HG03095 (cell line): ENCODE measurements around the gene AGPAT1.
"Not testable (repeated sequence)": the region's sequence is repeated elsewhere in the genome, so short reads cannot be mapped to it uniquely, and the experiment has no call there.

Source experiments
- ATAC-seq: cut with Tn5 transposase; IDR thresholded peaks from one replicate; pipeline ENCODE4 v1.9.1; 2021; ENCODE audit warnings: moderate library complexity; ENCODE audit not compliant: unreplicated experiment

The AGPAT1 gene, protein sequence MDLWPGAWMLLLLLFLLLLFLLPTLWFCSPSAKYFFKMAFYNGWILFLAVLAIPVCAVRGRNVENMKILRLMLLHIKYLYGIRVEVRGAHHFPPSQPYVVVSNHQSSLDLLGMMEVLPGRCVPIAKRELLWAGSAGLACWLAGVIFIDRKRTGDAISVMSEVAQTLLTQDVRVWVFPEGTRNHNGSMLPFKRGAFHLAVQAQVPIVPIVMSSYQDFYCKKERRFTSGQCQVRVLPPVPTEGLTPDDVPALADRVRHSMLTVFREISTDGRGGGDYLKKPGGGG

DNA sequence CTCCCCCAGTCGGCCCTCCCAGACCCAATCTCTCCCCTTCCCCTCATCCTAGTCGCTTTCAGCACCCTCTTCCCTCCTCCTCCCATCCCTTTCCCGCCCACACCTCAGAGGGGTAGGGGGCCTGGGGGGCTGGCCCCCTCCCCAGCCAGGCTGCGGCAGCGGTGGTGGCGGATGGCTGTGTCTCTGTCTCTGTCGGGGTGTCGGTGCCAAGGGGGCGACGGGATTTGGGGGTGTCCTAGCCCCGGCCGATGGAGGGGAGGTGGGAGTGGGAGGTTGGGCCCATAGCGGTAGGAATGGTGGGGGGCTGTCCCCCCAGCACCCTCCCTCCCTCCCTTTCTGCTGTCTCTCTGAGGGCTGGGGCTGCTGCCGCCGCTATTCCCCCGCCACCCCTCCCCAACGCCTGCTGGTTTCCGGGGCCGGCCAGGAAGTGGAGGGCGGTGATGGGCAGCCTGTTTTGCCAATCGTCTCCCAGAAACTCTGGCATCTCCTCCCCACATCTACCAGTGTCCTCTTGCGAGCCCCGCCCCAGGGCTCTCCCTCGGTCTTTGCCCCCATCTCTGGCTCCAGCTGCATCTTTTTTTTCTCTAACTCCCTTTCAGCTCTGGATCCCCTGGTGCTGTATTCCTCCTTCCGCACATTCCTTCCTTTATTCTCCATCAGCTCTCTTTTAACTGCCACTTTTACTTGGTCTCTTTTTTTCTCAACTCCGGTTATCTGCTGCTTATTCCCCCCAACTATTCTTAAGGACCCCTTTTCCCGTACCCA is at the start of gene AGPAT1:
AGPAT1 (minus strand) TSS at position 374 of the 765 bp plus-strand sequence. CDS start 4,588 bp downstream, outside the sequence.
- ATAC-seq, result no peak

DNA sequence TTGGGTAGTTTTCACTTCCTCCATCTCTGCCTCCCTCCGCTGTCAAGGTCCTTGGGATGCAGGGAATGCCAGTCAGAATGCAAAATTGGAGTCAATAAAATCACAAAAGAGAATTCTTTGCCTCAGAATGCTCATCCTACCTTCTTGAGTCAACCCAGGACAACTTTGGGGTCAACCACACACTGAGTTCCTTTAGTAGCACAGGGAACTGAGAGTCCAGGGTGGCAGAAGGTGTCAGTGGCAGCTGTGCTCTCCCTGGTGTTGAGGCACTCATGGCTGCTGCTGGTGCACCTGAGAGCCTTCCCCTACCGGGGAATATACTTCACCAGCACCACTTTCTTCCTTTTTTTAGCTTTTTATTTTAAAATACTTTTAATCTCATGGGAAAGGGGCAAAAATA is 48.8 kb upstream of the AGPAT1 start:
- no peak for ATAC-seq

DNA sequence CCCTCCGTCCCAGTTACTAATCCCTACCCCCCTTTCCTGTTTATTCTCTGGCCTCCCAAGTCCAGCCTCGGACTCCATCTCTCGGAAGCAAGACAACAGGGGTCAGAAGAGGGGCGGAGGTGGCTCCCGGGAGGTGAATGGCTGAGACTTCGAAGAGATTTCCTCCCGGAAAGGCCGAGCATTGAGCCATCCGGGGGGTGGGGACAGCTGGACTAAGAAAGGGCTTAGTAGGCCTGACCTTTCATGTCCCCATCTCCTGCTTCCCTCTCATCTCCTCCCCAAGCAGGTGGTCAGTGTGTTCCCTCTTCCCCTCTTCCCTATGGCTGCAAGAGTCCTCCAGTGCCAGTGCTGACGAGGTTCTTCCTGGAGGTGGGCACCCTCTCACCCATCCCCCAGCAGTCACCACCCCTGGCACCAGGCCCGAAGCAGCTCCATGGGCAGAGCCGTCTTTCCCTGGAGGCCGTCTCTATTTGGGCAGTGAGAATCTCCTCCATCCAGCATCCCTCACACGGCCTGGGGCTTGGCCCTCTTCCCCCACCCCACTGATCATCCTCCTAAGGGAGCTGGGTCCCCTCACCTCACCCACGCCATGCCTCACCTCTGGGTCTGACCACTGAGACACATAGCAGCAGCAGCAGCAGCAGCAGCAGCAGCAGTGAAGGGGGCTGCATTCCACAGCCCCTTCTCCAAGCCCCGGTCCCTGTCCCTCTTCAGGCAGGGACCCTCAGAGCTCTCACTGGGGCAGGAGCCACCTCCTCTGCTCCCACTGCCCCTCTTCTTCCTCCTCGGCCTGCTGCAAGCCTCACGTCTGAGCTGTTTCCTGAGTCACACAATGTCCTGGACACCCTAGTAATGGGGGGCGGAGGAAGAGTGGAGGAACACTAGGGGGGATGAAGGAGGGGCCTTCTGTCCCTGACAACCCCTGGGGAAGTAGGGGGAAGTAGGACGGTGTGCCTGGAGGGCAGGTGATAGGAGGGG is 47.7 kb upstream of the AGPAT1 start, which contains the start of gene NOTCH4:
NOTCH4 (minus strand) TSS at position 810 of the 978 bp plus-strand sequence; CDS start at position 671, 139 bp downstream.
- ATAC-seq, result no peak

DNA sequence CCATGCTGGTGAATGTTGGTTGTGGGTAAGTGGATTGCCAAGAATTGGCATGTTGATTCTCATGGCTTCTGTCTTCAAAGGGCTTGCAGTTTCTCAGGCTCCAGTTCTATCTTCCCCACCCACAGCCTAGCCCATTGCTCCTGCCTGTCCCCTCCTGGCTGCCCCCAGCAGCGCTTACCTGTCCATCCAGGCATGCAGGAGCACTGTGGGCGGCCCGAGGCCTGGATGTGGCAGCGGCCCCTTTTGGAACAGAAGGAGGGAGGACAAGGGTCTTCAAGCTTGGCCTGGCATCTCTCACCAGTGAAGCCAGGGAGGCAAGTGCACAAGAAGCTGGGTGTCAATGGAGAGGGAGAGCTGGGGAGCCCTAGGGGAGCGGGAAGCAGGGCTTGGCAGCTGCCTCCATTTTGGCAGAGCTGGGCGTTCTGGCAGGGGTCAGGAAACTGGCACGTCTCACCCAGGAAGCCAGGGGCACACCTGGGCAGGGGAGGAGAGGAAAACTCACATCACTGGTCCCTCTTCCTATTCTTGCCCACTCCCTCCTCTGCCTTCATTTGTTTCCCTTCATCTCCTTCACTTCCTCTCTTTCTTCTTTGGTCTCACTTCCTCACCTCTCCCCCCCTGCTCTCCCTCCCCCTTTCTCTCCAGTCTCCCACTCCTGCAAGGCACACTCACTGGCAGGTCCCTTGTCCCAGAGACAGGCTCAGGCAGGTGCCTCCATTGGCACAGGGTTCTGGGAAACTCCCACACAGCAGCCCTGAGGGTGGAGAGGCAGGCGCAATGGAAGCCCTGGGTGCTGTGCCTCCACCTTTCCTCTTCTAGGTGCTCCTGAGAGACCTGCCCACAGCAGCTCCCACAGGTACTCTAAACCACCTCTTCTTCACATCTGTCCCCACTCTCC is 46.7 kb upstream of the AGPAT1 start:
- no peak for ATAC-seq

DNA sequence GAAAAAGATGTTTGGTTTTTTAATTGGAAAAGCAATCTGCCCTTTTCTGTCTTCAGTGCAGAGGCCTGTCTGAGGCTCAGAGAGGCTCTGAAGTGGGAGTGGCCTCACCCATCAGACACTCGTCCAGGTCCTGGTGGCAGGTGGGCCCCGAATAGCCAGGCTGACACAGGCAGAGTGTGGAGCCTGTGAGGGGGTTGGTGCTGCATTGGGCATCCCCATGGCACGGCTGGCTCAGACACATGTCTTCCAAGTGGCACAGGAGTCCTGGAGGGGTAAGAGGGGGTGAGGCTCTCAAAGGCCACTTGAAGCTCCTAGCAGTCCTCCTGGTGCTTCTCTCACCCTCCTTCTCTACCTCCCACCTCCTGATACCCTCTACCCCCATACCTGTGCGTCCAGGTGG is 44.1 kb upstream of the AGPAT1 start:
- ATAC-seq, result no peak

DNA sequence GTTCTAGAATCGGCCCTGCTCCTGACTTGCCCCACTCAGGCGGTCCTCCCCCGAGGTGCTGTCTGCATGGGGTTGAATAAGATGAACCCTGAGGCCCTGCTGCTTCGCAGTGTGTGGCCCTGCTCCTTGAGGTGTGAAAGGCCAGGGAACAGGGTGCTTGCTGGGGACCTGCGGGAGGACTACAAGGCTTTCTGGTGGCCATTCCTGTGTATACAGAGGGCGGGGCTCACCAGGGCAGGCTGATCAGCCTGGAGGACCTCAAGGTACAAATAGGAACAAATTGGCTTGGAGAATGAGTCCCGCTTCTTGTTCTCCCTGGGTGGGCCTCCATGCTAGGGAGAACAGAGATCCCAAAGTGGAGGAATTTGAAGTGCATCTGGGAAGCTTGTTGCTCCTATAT is 42.3 kb upstream of the AGPAT1 start:
- ATAC-seq, result no peak

DNA sequence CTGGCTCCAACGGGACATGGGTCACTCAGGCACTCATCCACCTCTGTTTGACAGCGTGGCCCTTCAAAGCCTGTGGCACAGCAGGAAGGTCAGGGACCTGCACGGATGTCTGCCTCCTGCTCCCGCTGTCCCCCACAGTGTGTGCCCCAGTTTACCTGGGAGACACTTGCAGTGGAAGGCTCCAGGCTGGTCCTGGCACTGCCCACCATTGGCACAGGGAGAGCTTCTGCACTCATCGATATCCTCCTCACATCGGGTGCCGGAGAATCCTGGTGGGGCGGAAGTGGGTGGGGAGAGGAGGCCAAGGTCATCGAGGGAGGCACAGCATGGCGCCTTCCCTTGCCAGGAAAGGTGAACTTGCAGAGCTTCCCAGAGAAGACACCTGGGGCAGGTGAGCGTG is 41.1 kb upstream of the AGPAT1 start:
- ATAC-seq, result no peak

DNA sequence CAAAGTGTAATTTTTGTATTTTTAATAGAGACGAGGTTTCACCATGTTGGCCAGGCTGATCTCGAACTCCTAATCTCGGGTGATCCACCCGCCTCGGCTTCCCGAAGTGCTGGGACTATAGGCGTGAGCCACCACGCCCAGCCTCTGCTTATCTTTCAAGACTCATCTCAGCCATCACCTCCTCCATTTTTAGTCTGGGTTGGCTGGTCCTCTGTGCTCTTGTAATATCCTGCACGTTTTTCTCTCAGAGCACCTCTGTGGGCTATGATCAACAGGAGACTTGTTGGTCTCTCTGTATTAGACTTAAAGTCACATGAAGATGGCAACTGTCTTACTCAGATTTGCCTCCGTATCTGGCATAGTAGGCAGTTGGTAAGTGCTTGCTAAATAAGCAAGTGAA is 40.4 kb upstream of the AGPAT1 start:
- no peak for ATAC-seq

DNA sequence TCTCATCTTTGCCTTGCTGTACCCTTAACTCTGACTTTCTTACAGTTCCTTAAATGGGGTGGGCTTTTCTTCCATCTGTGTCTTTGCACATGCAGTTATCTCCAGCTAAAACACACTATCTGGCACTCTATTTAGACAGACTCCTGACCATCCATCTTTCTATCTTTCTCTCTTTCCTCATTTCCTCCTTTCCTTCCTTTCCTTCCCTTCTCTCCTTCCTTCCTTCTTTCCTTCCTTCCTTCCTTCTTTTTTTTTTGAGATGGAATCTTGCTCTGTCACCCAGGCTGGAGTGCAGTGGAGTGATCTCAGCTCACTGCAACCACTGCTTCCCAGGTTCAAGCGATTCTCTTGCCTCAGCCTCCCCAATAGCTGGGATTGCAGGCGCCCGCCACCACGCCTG is 39.7 kb upstream of the AGPAT1 start:
- ATAC-seq, result no peak

DNA sequence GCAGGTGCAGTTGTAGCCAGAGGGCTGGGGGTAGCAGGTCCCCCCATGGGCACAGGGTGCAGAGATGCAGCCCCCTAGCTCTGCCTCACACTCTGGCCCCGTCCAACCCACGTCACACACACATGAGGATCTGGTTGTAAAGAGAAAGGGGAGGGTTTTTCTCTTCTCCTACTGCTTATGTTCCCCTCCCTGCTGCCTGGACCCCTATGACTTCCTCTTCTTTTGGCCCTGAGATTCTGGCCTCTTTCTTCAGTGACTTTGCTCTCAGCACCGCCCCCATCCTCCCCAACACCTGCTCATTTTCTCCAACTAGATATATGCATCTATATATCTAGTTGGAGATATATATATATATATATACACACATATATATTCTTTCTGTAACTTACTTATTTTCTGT is 38.2 kb upstream of the AGPAT1 start:
- ATAC-seq, result no peak

DNA sequence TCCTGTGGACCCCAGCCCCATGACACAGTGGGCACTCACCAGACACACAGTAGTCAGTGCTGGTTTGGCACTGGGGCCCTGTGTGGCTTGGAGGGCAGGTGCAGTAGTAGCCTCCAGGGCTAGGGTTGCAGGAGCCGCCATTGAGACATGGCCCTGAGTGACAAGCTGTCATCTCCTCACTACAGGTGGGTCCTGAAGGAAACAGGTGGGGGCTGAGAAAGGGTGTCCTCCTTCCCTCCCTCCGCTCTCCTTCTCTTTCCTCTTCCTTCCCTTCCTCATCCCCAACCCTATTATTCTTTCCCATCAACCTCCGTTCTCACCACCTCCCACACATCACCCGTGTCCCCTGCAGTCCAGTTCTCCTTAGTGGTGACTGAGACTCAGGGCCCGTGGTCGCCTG is 37.8 kb upstream of the AGPAT1 start:
- no peak for ATAC-seq

DNA sequence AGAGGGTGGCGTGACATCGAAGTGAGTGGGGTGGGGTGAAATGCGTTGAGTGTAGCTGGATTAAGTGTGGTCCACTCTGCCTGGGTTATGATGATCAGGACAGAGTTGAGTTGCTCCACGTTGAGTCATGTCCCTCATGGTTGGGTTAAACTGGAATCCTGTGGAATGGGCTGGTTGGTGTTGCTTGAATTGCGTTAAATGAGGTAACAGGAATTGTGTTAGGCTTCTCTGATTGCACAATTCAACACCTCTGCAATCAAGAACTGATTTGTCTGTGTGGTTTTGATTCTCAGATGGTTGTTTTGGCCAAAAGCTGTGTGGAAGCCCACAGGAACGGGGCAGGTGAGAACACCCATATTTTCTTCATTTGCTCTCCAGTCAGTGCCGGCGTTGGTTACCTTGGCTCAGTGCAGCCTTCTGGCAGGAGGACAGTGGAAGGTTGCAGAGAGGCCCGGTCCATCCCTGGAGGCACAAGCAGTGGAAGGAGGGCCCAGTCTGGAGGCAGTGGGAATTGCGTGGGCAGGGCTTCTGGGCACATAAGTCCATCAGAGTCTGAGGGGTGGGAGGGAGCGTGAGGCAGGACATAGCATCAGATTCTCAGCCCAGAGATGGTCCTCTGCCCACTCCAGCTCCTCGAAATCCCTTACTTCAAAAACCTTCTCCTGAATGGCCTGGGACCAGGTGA is 36.3 kb upstream of the AGPAT1 start:
- ATAC-seq, result no peak

DNA sequence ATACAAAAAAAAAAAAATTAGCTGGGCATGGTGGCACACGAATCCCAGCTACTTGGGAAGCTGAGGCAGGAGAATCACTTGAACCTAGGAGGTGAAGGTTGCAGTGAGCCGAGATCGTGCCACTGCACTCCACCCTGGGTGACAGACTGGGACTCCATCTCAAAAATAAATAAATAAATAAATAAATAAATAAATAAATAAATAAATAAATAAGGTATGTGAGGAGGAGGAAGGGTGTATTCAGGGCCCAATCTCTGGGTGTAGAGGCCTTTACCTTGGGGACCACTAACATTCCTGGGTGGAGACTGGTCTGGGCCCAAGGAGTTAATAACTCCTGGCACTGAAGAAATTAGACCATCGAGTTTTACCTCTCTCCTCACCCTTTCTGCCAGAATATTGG is 35.5 kb upstream of the AGPAT1 start:
- ATAC-seq, result not testable (repeated sequence)

DNA sequence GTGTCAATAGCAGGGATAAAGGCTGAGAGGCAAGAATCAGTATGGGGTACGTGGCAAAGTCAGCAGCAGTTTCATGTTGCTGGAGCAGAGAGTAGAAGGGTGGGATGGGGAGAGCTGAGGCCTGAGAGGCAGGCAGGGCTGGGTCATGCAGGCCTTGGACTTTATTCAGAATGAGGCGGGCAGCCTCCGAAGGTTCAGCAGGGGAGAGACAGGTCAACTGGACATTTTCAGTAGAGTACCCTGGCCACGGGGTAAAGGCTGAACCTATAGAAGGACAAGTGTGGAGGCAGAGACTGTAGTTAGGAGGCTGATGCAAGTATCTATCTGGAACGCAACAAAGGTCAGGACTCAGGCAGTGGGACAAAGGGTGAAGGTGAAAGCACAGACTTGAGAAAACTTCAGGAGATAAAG is 34.3 kb upstream of the AGPAT1 start:
- ATAC-seq, result no peak

DNA sequence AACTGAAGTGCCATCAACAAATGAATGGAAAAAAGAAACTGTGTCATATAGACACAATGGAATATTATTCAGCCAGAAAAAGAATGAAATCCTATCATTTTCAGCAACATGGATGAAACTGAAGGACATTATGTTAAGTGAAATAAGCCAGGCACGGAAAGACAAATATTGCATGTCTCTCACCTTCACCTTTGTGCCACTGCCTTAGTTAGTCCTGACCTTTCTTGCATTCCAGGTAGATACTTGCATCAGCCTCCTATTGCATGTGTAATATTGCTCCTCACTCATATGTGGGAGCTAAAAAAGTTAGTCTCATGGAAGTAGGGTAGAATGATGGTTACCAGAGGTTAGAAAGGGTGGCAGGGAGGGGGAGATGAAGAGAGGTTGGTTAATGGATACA is 33.1 kb upstream of the AGPAT1 start:
- no peak for ATAC-seq

DNA sequence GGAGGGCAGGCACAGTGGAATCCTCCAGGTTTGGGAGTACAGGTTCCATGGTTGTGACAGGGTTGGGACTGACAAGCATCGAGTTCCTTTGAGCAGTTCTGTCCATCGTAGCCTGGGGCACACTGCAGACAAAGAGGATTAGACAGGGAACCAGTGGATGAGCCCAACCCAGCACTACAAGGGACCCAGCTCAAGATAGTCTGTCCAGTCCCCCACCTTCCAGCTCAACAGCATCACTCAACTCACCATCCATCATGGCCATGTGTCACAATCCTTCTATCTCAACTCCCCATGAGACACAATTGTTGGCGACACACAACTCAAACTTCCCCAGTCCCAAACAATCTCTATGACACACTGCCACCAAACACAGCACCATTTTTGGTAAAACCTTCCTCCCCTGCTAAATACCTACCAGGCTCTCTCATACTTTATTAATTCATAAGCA is 28.4 kb upstream of the AGPAT1 start:
- ATAC-seq, result no peak

DNA sequence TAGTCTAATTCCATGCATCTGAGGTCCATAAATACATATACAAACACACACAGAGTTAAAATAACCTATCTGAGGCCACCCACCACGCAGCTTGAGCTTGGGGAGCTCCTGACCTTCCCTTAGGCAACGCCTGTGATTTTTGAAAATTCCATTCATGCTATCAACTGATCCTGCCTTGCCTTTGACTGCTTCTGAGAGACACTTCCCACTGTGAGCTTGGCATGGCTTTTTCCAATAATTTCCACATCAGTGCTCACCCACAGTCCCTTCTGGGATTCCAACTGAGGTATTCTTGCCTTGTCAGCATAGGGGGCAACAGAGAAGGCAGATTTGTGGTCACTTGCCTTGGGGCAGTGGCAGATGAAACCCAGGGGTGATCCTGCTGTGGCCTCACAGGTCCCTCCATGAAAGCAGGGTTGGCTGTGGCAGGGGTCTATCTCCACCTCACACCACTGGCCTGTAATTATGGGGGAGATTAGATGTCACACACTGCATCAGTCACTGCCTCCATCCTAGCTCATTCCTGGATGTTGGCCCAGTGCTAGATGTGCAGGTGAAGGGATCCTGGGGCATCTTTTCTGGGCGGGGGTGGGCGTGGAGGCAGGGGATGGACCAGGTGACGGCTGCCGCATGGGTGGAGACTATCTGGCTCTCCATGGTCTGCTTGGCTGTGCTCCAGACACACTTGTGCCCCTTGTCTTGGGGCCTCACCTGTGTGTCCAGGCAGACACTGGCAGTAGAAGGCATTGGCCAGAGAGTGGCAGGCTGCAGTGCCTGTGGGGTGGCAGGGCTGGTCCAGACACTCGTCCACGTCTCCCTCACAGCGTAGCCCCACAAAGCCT is 27.8 kb upstream of the AGPAT1 start:
- ATAC-seq, result no peak

DNA sequence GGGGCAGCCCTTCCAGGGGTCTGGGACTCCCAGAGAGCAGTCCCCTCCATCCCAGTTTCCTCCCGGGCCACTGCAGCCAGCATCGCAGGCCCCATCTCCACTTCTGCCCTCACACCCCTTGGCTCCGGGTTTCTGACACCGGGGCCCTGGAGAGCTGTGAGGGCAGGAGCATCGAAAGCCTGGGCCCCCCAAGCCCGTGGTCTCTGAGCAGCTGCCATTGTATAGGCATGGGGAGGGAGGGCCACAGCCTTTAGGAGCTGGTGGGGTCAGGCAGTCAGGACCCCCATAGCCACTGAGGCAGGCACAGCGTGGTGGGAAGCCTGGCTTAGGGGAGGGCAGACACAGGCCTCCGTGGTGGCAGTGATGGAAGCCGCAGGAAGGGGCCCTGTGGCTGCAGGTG is 26.3 kb upstream of the AGPAT1 start:
- ATAC-seq, result no peak
